Gastrocnemius medialis (tissue), 4 donors: ENCODE data around the gene RBM33. TPM values are rescaled to one million over a fixed set of nuclear protein-coding genes. Genes with fewer than 3 reads are reported as not detected.

Experiments used
- ATAC-seq, 2 donors: fragments of 150-250 bp; one replicate each; pipeline ENCODE4 v1.9.1; 2016
- DNase-seq, 2 donors: peaks; one replicate each; pipeline ENCODE4 v3.0.0-alpha.2; 2019
- H3K27ac ChIP-seq, 4 donors: fragments of 200-600 bp; sonication (generic); 1 replicate in 1 of 4; 2 replicates in 3 of 4; pipeline ENCODE4 v1.5.1; 2016 to 2018; ENCODE audit warnings: mild to moderate bottlenecking in 2 of 4, moderate library complexity in 1 of 4
- H3K27me3 ChIP-seq, 3 donors: fragments of 200-600 bp; sonication (generic) in 2 of 3; 1 replicate in 1 of 3; 2 replicates in 2 of 3; pipeline versions ENCODE4 v1.5.1 to v1.6.0; 2016 to 2019; ENCODE audit warnings: mild to moderate bottlenecking in 1 of 3, moderate library complexity in 1 of 3
- H3K36me3 ChIP-seq, 2 donors: fragments of 200-600 bp; sonication (generic) in 1 of 2; one replicate each; pipeline ENCODE4 v1.5.1; 2017 to 2018
- H3K4me1 ChIP-seq, 2 donors: fragments of 200-600 bp; sonication (generic) in 1 of 2; one replicate each; pipeline ENCODE4 v1.5.1; 2016 to 2017; ENCODE audit warnings: mild to moderate bottlenecking in 2 of 2
- H3K4me3 ChIP-seq, 4 donors: fragments of 200-600 bp; sonication (generic) in 3 of 4; 1 replicate in 1 of 4; 2 replicates in 3 of 4; pipeline ENCODE4 v1.5.1; 2016 to 2019; ENCODE audit warnings: mild to moderate bottlenecking in 2 of 4
- H3K9me3 ChIP-seq, 3 donors: fragments of 200-600 bp; sonication (generic) in 2 of 3; 1 replicate in 1 of 3; 2 replicates in 2 of 3; pipeline ENCODE4 v1.5.1; 2016 to 2019
- CTCF ChIP-seq, 5 experiments: fragments of 450-650 bp in 3 of 5; fragments of 200-600 bp in 2 of 5; sonication (generic) in 2 of 5; IDR thresholded peaks in 4 of 5; conservative IDR thresholded peaks in 1 of 5; 1 replicate in 4 of 5; 2 replicates in 1 of 5; pipeline ENCODE4 v1.5.1; 2016 to 2019; ENCODE audit warnings: antibody characterized with exemption in 5 of 5, mild to moderate bottlenecking in 3 of 5, moderate library complexity in 3 of 5
- POLR2A ChIP-seq, 2 donors: fragments of 450-650 bp; IDR thresholded peaks; one replicate each; pipeline ENCODE4 v1.6.1; 2017; ENCODE audit warnings: antibody characterized with exemption in 2 of 2, mild to moderate bottlenecking in 2 of 2, moderate library complexity in 2 of 2
- in situ Hi-C, 4 donors: fragments of 200-750 bp; cut with MboI; loops; one replicate each; pipeline versions ENCODE4 v1.15.0 to v1.8.0; 2017; ENCODE audit warnings: low sequenced_read_pairs in 4 of 4
- intact Hi-C: fragments of 100-400 bp; cut with DNase I; formaldehyde crosslinking; loops from one replicate; pipeline ENCODE4 v1.15.1; 2023; ENCODE audit warnings: low total_unique reads
- total RNA-seq, 4 donors: library from RNA; depleted of rRNA; stranded (reverse); fragments of >200 nt; gene quantifications; one replicate each; pipeline versions ENCODE4 v1.1.0 to v1.2.3, GENCODE V29; 2016

Gene RBM33
- total RNA-seq, 4 donors from 2014 or later: 16.6 to 30.0 (median 28.1) TPM

GRCh38 chr7:155789001-155789725 is 144.7 kb downstream of the RBM33 start:
- ATAC-seq: no peak
- no peak for TF ChIP-seq CTCF (IDR thresholded peaks at IDR 0.05 in 4 of 5, conservative IDR thresholded peaks at IDR 0.05 in 1 of 5)
- no peak for TF ChIP-seq POLR2A (IDR thresholded peaks at IDR 0.05)
- Histone ChIP-seq H3K27me3 (peaks cover 5 to 11% (median 11%) of the 10 kb centered on the region in 3 donors), H3K4me1 (no peaks in the 10 kb centered on the region), H3K9me3 (no peaks in the 10 kb centered on the region), H3K36me3 (no peaks in the 10 kb centered on the region), H3K27ac (no peak overlapping the region), H3K4me3 (no peak overlapping the region)
- DNase-seq: no peak
- intact Hi-C loops (no loop called here), in situ Hi-C loops (no loop called here)

GRCh38 chr7:155790666-155791065 is 146.2 kb downstream of the RBM33 start:
- ATAC-seq: no peak
- in situ Hi-C loops: no loop called here
- Histone ChIP-seq H3K9me3 (no peaks in the 10 kb centered on the region), H3K27me3 (peaks cover 8 to 15% (median 14%) of the 10 kb centered on the region in 3 donors), H3K4me3 (no peak overlapping the region), H3K4me1 (no peaks in the 10 kb centered on the region), H3K27ac (no peak overlapping the region), H3K36me3 (no peaks in the 10 kb centered on the region)
- TF ChIP-seq CTCF (IDR thresholded peaks at IDR 0.05 in 4 of 5, conservative IDR thresholded peaks at IDR 0.05 in 1 of 5): no peak
- TF ChIP-seq POLR2A (IDR thresholded peaks at IDR 0.05): no peak
- no peak for DNase-seq
- intact Hi-C loops: no loop called here

- DNase-seq: no peak
- in situ Hi-C loops: no loop called here
- intact Hi-C loops: no loop called here
- Histone ChIP-seq H3K4me1 (no peaks in the 10 kb centered on the region), H3K36me3 (no peaks in the 10 kb centered on the region), H3K27ac (no peak overlapping the region), H3K9me3 (no peaks in the 10 kb centered on the region), H3K27me3 (peaks cover 14 to 20% (median 19%) of the 10 kb centered on the region in 3 donors), H3K4me3 (no peak overlapping the region)
- ATAC-seq: no peak
- no peak for TF ChIP-seq CTCF (IDR thresholded peaks at IDR 0.05 in 4 of 5, conservative IDR thresholded peaks at IDR 0.05 in 1 of 5)
- TF ChIP-seq POLR2A (IDR thresholded peaks at IDR 0.05): no peak
Observed at GRCh38 chr7:155791214-155791737, 146.8 kb downstream of the RBM33 start.

- TF ChIP-seq CTCF (IDR thresholded peaks at IDR 0.05 in 4 of 5, conservative IDR thresholded peaks at IDR 0.05 in 1 of 5) (no peak), POLR2A (IDR thresholded peaks at IDR 0.05) (no peak)
- Histone ChIP-seq H3K36me3 (no peaks in the 10 kb centered on the region), H3K4me1 (peaks cover 0 to 2% of the 10 kb centered on the region in 2 donors), H3K4me3 (no peak overlapping the region), H3K27me3 (peaks cover 20 to 26% (median 24%) of the 10 kb centered on the region in 3 donors), H3K9me3 (no peaks in the 10 kb centered on the region), H3K27ac (no peak overlapping the region)
- ATAC-seq (no peak), DNase-seq (no peak)
- in situ Hi-C loops (no loop called here), intact Hi-C loops (no loop called here)
Observed at GRCh38 chr7:155791836-155792235, 147.4 kb downstream of the RBM33 start.
